SHP77 treated with DMSO at 0.1 percent for 48 hours (cell line): ENCODE data around the gene TUBD1.

ENCODE experiments used
- DNase-seq: peaks from one replicate; lab custom pipeline; 2025; lab: John Stamatoyannopoulos, UW

Gene TUBD1

DNA sequence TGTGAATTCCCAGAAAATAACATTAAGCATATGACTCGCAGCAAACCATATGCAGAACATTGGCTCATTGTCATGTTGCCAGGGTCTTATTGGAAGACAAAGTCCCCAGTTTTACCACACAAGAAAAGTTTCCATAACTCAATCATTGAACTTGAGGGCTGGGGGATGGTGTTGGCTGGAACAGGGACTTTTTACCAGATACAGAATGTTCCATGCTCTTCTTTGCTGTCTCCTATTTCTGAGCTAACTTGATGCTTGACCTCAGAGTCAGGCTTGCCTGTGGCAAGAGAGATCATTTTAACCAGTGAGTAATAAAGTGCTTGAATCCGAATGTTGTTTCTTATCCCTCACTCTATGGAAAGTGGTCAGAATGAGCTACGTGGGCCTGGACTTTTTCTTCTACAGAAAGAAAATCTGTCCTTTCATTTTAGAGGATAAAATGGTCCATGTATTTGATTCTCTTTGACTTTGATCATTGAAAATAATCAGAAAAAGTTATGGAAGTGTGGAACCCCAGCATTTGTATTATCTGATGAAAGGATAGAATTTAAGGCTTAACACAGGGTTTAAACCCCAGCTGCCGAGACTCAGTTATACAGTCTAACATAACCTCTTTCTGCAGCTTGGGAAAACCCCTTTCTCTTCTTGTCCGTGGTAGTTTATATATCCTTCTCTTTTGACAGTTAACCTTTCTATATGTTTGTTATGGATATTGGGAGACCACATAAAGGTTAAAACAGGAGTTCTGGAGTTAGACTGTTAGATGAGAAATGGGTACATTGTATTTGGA is 67.0 kb downstream of the TUBD1 start:
- DNase-seq: no peak

DNA sequence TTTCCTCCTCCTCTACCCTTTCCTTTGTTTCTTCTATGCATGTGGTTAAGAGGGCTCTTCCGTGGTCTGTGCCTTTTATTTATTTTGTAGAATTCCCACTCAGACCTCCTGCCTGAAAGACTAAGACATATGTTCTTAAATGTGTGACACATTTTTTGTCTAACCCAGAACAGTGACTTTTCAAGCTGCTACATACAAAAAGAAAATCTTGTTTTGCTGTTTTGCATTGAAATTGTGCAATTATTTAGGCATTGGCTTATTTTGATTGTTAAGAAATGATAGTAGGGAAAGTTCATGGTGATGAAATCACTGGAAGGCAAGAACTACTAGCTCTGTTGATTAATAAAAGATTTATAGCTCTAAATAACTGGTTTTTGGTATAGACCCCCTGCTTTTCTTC is 76.8 kb downstream of the TUBD1 start:
- no peak for DNase-seq

DNA sequence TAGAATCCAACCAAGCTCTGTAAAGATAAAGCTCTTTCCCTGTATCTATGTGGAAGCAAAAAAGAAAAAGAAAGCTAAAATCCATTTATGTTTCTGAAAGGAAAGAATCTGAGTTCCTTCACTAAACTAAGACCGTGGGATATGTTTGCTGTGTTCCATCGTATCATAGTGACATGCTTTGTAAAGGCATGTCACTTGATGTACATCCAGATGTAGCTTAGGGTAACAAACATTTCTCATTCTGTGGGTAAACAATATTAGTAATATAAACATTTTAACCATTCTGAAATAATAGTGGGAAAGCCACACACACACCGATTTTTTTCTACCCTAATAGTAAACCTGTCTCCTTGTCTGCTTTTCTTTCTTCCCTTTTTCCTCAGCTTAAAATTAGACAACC is 78.1 kb downstream of the TUBD1 start:
- no peak for DNase-seq

DNA sequence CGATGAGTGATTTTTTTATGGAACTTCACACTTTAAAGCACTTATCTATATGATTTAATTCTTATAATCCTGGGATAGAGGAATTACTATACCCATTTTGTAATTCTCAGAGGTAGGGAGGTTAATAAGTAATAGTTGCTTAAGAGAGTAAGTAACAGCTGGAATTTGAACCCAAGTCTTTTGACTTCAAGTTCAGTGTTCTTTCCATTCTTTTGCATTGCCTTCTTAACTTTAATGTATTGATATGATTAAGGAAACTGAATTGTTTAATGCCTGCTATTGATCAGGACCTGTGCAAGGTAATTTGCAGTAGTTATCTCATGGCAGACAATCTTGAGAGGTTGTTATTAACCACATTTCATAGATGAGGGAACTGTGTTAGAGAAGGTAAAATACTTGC is 78.5 kb downstream of the TUBD1 start:
- no peak for DNase-seq

DNA sequence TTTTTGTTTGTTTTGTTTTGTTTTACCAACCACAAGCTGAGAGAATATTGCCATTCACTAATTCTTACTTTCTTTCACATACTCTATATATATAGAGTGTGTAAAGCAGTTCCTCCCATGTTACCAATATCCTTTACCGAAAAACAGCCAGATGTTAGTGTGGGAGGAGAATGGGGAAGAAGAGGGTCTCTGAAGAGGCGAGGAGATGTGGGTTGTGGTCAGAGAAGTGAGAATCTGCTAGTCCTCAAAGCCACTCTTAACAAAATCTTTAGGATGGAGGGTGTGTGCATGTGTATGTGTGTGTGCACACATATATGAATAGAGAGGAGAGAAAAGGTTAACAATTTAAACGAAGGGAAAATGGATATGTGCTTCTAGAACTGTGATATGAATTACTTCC is 80.6 kb downstream of the TUBD1 start:
- DNase-seq: no peak

DNA sequence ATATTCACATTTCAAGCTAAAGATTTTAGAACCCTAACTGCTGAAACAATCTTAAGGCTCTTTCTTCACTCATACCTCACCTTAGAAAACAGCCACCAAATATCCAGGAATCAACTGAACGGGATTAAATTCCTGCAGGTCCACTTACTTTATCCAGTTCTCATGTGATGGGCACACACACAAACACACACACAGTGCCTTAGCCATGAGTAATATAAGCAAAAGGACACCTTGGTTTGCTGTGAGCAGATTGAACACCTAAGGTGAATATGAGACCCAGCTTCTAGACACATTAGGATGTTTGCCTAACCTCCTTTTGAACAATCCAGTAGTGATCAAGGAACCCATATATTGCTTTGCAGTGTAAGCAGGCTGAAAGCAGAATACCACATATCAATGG is 81.5 kb downstream of the TUBD1 start:
- no peak for DNase-seq

DNA sequence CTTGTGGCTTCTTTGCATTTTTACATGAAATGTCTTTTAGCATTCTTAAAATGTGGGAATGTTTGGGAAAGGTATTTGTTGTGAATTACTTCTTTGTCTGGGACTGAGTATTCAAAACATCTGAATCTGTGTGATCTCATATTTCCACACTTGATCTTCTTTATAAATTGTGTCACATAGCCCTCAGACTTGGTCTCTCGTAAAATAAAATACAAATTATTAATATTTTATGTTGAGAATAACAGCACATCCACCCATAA is 81.9 kb downstream of the TUBD1 start:
- DNase-seq: no peak
